ENCODE data around the gene COA1.

- TF ChIP-seq, protein P1, sequence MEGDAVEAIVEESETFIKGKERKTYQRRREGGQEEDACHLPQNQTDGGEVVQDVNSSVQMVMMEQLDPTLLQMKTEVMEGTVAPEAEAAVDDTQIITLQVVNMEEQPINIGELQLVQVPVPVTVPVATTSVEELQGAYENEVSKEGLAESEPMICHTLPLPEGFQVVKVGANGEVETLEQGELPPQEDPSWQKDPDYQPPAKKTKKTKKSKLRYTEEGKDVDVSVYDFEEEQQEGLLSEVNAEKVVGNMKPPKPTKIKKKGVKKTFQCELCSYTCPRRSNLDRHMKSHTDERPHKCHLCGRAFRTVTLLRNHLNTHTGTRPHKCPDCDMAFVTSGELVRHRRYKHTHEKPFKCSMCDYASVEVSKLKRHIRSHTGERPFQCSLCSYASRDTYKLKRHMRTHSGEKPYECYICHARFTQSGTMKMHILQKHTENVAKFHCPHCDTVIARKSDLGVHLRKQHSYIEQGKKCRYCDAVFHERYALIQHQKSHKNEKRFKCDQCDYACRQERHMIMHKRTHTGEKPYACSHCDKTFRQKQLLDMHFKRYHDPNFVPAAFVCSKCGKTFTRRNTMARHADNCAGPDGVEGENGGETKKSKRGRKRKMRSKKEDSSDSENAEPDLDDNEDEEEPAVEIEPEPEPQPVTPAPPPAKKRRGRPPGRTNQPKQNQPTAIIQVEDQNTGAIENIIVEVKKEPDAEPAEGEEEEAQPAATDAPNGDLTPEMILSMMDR (IDR thresholded peaks at IDR 0.05; ENCODE audit: low read depth, low read length, poor library complexity, severe bottlenecking), result no peak
- no peak for TF ChIP-seq EZH2phosphoT487 (IDR thresholded peaks at IDR 0.05; ENCODE audit: borderline replicate concordance, low read length)
Measured at GRCh38 chr7:43592326-43592725, 137.0 kb downstream of the COA1 start.
